ENCODE measurements around the gene PDE6A.

PDE6A gene

GRCh38 chr5:149936044-149936699 is 8.4 kb downstream of the PDE6A start:
- H3K4me3 ChIP-seq (ENCODE audit: low read depth, low read length) = no peak overlapping the region
- TF ChIP-seq ZNF366 (tag by site-specific recombination; conservative IDR thresholded peaks at IDR 0.05) (peak; percentile 52), ZNF624 (tag by site-specific recombination; IDR thresholded peaks at IDR 0.05) (no peak)
- ChIA-PET CTCF (interaction anchor here (0.5 to 1.2 kb wide), 6 partner anchors 22 to 113 kb away, joined by 3 to 6 read pairs (median 4); no protein-coding TSS in a partner anchor), POLR2A (interaction anchor here (0.6 kb wide), 1 partner anchor 47 kb away, joined by 5 read pairs; no protein-coding TSS in a partner anchor)
- H3K36me3 ChIP-seq (ENCODE audit: control insufficient read depth in 2 of 2, insufficient read depth in 1 of 2, low read length in 2 of 2) = no peaks in the 10 kb centered on the region
- no peaks in the 10 kb centered on the region for H3K9me3 ChIP-seq (ENCODE audit: control insufficient read depth, insufficient read depth, low read depth, low read length)
- no peak overlapping the region for H3K27ac ChIP-seq (ENCODE audit: extremely low read depth, low read depth, low read length)
- peaks cover 13% of the 10 kb centered on the region for H3K4me1 ChIP-seq (ENCODE audit: control insufficient read depth, insufficient read depth, low read length)

GRCh38 chr5:149935431-149935901 is 9.1 kb downstream of the PDE6A start:
- H3K4me3 ChIP-seq (ENCODE audit: low read depth, low read length) = no peak overlapping the region
- peaks cover 13% of the 10 kb centered on the region for H3K4me1 ChIP-seq (ENCODE audit: control insufficient read depth, insufficient read depth, low read length)
- POLR2A ChIA-PET = no interaction called here
- TF ChIP-seq HOXC10 (CRISPR knock-in tag; IDR thresholded peaks at IDR 0.05) (no peak), SETDB1 (IDR thresholded peaks at IDR 0.05; ENCODE audit: insufficient read length, low read length) (no peak), ZNF248 (tag by site-specific recombination; IDR thresholded peaks at IDR 0.05) (no peak), ZBTB8A (tag by site-specific recombination; IDR thresholded peaks at IDR 0.05) (no peak), ZNF596 (tag by site-specific recombination; IDR thresholded peaks at IDR 0.05) (no peak), ZNF2 (tag by site-specific recombination; IDR thresholded peaks at IDR 0.05) (no peak)
- no peaks in the 10 kb centered on the region for H3K36me3 ChIP-seq (ENCODE audit: control insufficient read depth in 2 of 2, insufficient read depth in 1 of 2, low read length in 2 of 2)
- CTCF ChIA-PET = interaction anchor here (0.5 to 1.2 kb wide), 5 partner anchors 29 to 112 kb away, joined by 3 to 6 read pairs (median 3); no protein-coding TSS in a partner anchor
- H3K9me3 ChIP-seq (ENCODE audit: control insufficient read depth, insufficient read depth, low read depth, low read length) = no peaks in the 10 kb centered on the region
- H3K27ac ChIP-seq (ENCODE audit: extremely low read depth, low read depth, low read length) = no peak overlapping the region

GRCh38 chr5:149932445-149933350 is 11.9 kb downstream of the PDE6A start:
- Histone ChIP-seq H3K36me3 (ENCODE audit: control insufficient read depth in 2 of 2, insufficient read depth in 1 of 2, low read length in 2 of 2) (no peaks in the 10 kb centered on the region), H3K27ac (ENCODE audit: extremely low read depth, low read depth, low read length) (no peak overlapping the region), H3K9me3 (ENCODE audit: control insufficient read depth, insufficient read depth, low read depth, low read length) (no peaks in the 10 kb centered on the region), H3K4me3 (ENCODE audit: low read depth, low read length) (no peak overlapping the region), H3K4me1 (ENCODE audit: control insufficient read depth, insufficient read depth, low read length) (peaks cover 5% of the 10 kb centered on the region)
- ChIA-PET POLR2A (interaction anchor here (1.3 kb wide), 1 partner anchor 28 kb away, joined by 3 read pairs; the partner anchor contains the start of gene SLC26A2), CTCF (interaction anchor here (0.7 kb wide), 1 partner anchor 50 kb away, joined by 3 read pairs; no protein-coding TSS in a partner anchor)
- TF ChIP-seq KLF7 (tag by site-specific recombination; IDR thresholded peaks at IDR 0.05; ENCODE audit: borderline replicate concordance) = no peak

- H3K9me3 ChIP-seq (ENCODE audit: control insufficient read depth, insufficient read depth, low read depth, low read length) = no peaks in the 10 kb centered on the region
- CTCF ChIA-PET = no interaction called here
- no peak overlapping the region for H3K27ac ChIP-seq (ENCODE audit: extremely low read depth, low read depth, low read length)
- no peaks in the 10 kb centered on the region for H3K4me1 ChIP-seq (ENCODE audit: control insufficient read depth, insufficient read depth, low read length)
- POLR2A ChIA-PET = interaction anchor here (1.3 kb wide), 1 partner anchor 28 kb away, joined by 3 read pairs; the partner anchor contains the start of gene SLC26A2
- H3K4me3 ChIP-seq (ENCODE audit: low read depth, low read length) = no peak overlapping the region
- H3K36me3 ChIP-seq (ENCODE audit: control insufficient read depth in 2 of 2, insufficient read depth in 1 of 2, low read length in 2 of 2) = no peaks in the 10 kb centered on the region
- TF ChIP-seq, protein P1, sequence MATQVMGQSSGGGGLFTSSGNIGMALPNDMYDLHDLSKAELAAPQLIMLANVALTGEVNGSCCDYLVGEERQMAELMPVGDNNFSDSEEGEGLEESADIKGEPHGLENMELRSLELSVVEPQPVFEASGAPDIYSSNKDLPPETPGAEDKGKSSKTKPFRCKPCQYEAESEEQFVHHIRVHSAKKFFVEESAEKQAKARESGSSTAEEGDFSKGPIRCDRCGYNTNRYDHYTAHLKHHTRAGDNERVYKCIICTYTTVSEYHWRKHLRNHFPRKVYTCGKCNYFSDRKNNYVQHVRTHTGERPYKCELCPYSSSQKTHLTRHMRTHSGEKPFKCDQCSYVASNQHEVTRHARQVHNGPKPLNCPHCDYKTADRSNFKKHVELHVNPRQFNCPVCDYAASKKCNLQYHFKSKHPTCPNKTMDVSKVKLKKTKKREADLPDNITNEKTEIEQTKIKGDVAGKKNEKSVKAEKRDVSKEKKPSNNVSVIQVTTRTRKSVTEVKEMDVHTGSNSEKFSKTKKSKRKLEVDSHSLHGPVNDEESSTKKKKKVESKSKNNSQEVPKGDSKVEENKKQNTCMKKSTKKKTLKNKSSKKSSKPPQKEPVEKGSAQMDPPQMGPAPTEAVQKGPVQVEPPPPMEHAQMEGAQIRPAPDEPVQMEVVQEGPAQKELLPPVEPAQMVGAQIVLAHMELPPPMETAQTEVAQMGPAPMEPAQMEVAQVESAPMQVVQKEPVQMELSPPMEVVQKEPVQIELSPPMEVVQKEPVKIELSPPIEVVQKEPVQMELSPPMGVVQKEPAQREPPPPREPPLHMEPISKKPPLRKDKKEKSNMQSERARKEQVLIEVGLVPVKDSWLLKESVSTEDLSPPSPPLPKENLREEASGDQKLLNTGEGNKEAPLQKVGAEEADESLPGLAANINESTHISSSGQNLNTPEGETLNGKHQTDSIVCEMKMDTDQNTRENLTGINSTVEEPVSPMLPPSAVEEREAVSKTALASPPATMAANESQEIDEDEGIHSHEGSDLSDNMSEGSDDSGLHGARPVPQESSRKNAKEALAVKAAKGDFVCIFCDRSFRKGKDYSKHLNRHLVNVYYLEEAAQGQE (tag by site-specific recombination; IDR thresholded peaks at IDR 0.05) = no peak
- no peak for TF ChIP-seq BCL11A (tag by site-specific recombination; IDR thresholded peaks at IDR 0.05; ENCODE audit: low read depth)
- no peak for TF ChIP-seq HOXA7 (CRISPR knock-in tag; IDR thresholded peaks at IDR 0.05; ENCODE audit: borderline replicate concordance)
- TF ChIP-seq ZNF350 (tag by site-specific recombination; IDR thresholded peaks at IDR 0.05) = no peak
- no peak for TF ChIP-seq ZNF132 (tag by site-specific recombination; IDR thresholded peaks at IDR 0.05; ENCODE audit: borderline replicate concordance)
- TF ChIP-seq FEZF1 (tag by site-specific recombination; IDR thresholded peaks at IDR 0.05) = no peak
- TF ChIP-seq ZNF202 (tag by site-specific recombination; IDR thresholded peaks at IDR 0.05; ENCODE audit: borderline replicate concordance) = no peak
- no peak for TF ChIP-seq ZNF629 (tag by site-specific recombination; IDR thresholded peaks at IDR 0.05)
- TF ChIP-seq PRDM6 (tag by site-specific recombination; IDR thresholded peaks at IDR 0.05) = no peak
- no peak for TF ChIP-seq ZNF274 (IDR thresholded peaks at IDR 0.05; ENCODE audit: low read length)
- TF ChIP-seq ZNF274 (tag by site-specific recombination; IDR thresholded peaks at IDR 0.05; ENCODE audit: borderline replicate concordance) = no peak
- no peak for TF ChIP-seq ZNF37A (tag by site-specific recombination; IDR thresholded peaks at IDR 0.05)
- TF ChIP-seq ZNF548 (tag by site-specific recombination; IDR thresholded peaks at IDR 0.05) = no peak
These were observed 12.6 kb downstream of the PDE6A start for GRCh38 chr5:149931992-149932436.

All from HEK293 (cell line).